HG02571 (cell line): Measurements from ENCODE around the gene RTN3.
A peak's percentile ranks its signal among the peaks of the same experiment; 100 is the strongest.
"Not testable (repeated sequence)": the region's sequence is repeated elsewhere in the genome, so short reads cannot be mapped to it uniquely, and the experiment has no call there.

Experiments used
- ATAC-seq: cut with Tn5 transposase; IDR thresholded peaks from one replicate; pipeline ENCODE4 v1.9.1; 2021; ENCODE audit warnings: mild to moderate bottlenecking, moderate library complexity; ENCODE audit not compliant: unreplicated experiment

The RTN3 gene, protein sequence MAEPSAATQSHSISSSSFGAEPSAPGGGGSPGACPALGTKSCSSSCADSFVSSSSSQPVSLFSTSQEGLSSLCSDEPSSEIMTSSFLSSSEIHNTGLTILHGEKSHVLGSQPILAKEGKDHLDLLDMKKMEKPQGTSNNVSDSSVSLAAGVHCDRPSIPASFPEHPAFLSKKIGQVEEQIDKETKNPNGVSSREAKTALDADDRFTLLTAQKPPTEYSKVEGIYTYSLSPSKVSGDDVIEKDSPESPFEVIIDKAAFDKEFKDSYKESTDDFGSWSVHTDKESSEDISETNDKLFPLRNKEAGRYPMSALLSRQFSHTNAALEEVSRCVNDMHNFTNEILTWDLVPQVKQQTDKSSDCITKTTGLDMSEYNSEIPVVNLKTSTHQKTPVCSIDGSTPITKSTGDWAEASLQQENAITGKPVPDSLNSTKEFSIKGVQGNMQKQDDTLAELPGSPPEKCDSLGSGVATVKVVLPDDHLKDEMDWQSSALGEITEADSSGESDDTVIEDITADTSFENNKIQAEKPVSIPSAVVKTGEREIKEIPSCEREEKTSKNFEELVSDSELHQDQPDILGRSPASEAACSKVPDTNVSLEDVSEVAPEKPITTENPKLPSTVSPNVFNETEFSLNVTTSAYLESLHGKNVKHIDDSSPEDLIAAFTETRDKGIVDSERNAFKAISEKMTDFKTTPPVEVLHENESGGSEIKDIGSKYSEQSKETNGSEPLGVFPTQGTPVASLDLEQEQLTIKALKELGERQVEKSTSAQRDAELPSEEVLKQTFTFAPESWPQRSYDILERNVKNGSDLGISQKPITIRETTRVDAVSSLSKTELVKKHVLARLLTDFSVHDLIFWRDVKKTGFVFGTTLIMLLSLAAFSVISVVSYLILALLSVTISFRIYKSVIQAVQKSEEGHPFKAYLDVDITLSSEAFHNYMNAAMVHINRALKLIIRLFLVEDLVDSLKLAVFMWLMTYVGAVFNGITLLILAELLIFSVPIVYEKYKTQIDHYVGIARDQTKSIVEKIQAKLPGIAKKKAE

GRCh38 chr11:63681321-63682065 is at the start of gene RTN3:
RTN3 (plus strand) TSS chr11:63681500; CDS start chr11:63681637, 137 bp downstream.
- ATAC-seq = peak; percentile 84

- no peak for ATAC-seq
Observed at GRCh38 chr11:63635762-63636465, 45.4 kb upstream of the RTN3 start.

DNA sequence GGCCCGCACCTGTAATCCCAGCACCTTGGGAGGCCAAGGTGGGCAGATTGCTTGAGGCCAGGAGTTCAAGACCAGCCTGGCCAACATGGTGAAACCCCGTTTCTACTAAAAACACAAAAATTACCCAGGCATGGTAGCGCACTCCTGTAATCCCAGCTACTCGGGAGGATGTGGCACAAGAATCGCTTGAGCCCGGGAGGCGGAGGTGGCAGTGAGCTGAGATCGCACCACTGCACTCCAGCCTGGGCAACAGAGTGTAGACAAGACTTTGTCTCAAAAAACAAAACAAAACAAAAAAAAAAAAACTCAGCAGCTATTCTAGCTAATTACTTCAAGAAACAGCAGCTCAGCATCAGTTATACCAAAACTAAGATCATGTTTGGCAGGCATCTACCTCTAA is 42.9 kb upstream of the RTN3 start:
- ATAC-seq = not testable (repeated sequence)

- ATAC-seq = no peak
Observed at GRCh38 chr11:63639199-63639832, 42.0 kb upstream of the RTN3 start.

DNA sequence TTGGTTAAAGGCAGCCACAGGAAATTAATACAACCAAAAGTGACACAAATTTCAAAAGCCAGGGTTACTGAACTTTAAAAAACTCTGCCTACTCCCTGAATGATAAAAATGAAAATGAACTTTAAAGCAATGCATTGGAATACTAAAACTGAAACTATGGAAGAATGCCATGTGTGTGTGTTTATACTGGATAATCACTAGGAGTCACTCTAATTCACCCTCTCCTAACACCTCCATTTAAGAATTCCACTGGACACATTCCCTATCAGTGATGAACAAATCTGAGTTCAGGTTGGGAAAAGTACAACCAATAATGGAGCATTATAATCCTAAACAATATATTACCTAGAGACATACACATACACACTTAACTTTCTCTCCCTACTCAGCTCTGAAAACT is 39.6 kb upstream of the RTN3 start:
- ATAC-seq = no peak

DNA sequence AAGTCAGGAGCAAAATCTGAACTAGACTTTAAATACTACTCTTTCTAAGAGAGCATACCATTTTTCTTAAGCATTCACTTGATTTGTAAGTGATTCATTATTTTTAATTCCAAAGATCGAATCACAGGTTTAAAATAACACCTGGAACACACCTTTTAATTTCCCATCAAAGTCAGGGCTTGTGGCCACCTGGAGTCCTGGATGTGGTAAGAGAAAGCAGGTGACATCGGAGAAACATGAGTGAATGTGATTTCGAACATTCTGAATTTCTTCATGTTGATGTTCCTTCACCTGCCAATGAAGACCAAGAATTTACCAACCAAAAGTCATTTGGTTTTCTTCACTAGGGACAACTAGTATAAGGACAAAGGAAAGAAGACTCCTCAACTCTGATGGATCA is 38.1 kb upstream of the RTN3 start:
- ATAC-seq = no peak

DNA sequence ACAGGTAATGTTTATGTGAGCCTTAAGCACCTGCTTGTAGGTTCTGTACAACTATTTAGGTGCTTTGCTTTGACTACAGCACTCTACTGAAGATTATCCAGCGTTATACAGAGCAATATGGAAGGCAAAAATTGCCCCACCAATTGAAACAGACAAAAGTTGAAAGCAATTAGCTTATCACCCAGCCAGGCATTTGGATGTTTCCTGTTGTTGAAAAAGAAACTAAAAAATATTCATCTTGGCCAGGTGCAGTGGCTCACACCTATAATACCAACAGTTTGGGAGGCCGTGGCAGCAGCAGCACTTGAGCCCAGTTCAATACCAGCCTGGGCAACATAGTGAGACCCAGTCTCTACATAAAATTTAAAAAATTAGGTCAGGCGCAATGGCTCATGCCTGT is 28.6 kb upstream of the RTN3 start:
- no peak for ATAC-seq

- ATAC-seq = no peak
Observed at GRCh38 chr11:63660972-63661371, 20.3 kb upstream of the RTN3 start.

GRCh38 chr11:63663809-63664208 is 17.5 kb upstream of the RTN3 start:
- ATAC-seq = no peak

- no peak for ATAC-seq
Observed at GRCh38 chr11:63666874-63667273, 14.4 kb upstream of the RTN3 start.

- ATAC-seq = no peak
Observed at GRCh38 chr11:63667995-63668795, 13.1 kb upstream of the RTN3 start.

GRCh38 chr11:63670096-63670432 is 11.2 kb upstream of the RTN3 start:
- ATAC-seq = no peak

DNA sequence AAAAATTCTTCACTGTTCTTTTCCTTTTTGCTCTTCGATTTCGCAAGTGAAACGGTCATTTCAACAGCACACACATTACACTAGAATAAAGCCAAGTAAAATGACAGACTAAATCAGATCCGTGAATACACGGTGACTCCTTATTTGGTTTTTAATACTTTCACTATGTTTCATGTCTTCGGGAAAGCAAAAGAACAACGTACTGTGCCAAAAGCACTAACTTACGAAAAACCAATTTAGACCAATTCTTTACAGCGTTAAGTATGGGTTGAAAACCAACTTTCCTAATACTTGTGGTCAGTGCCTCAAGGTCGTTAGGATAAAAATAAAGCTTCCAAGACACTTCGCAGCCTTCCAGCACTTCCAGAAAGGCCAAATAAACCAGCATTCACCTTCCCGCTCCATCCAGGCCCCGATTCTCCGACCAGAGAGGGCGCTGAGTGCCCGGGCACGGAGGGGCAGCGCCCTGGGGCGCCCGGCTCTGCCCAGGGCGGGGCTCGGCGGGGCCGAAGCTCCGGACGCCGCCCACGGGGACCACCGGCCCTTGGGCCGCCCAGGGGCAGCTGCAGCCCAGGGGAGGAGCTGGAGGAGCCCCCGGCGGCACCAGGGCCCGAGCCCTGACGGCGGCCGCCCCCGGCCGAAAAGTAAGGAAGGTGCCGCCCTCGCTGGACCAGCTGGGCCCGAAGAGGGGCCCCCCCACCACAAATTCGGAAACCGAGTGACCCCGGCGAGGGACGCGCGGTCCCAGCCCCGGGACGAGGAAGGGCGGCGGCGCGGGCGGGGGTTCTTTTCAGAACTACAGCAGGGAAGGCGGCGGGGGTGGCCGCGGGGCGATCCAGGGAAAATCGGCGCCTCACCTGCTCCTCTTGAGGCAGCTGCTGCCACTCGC is 10.6 kb upstream of the RTN3 start:
- peak; percentile 40 for ATAC-seq

GRCh38 chr11:63671322-63672155 is 9.8 kb upstream of the RTN3 start, which contains the start of gene ATL3:
ATL3 (minus strand) TSS chr11:63671376; CDS start chr11:63671335, 41 bp downstream.
- ATAC-seq = peak; percentile 86

DNA sequence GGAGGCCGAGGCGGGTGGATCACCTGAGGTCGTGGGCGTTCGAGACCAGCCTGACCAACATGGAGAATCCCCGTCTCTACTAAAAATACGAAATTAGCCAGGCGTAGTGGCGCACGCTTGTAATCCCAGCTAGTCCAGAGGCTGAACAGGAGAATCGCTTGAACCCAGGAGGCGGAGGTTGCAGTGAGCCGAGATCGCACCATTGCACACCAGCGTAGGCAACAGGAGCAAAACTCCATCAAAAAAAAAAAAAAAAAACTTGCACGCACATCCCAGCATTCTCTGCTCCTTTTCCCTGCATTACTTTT is 9.2 kb upstream of the RTN3 start:
- ATAC-seq = no peak

GRCh38 chr11:63672936-63673539 is 8.3 kb upstream of the RTN3 start:
- no peak for ATAC-seq

GRCh38 chr11:63673579-63673978 is 7.7 kb upstream of the RTN3 start:
- no peak for ATAC-seq
